Measurements from ENCODE around the gene CACNG4.
"Not testable (repeated sequence)": the region's sequence is repeated elsewhere in the genome, so short reads cannot be mapped to it uniquely, and the experiment has no call there.

CACNG4 gene

GRCh38 chr17:67018471-67019434, 54.2 kb downstream of the CACNG4 start:
- no peak for DNase-seq

DNA sequence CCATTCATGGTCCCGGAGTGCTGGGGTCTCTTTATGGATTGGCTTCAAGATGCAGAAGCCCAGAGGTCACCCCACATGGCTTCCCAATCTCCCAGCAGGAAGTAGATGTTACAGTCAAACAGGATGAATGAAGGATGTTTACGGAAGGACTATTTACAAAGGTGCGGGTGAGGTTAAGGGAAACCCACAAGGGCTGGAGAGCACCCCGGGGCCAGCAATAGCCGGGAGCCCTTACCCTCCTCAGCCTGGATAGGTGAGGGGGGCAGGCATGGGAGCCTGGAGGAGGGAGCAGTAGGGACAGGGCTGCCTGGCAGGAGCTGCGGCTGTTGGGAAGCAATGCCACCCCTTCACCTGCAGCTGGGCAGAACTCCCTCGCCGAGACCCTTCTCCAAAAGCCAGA, 55.3 kb downstream of the CACNG4 start:
- DNase-seq = no peak

DNA sequence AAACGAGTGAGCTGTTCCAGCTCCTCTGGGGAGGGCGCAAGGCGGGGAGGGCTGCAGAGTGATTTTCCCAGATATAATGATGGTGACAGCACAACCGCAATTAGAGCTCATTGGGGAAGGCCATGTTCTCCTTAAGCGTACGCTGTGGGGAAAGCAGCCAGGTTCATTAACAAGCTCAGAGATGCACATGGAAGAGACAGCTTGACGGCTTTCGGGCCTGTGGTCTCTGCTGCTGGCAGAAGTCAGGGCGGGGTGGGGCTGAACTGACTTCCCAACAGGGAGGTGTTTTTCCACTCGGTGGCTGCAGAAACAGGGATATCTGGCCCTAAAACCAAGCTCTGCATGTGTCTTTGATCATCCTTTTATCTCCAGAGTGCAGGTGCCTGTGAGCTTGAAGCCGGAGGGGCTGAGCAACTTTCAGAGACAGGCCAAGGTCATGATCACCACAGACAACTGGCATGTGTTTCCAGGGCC, 55.8 kb downstream of the CACNG4 start:
- no peak for DNase-seq

- DNase-seq = no peak
These were observed 56.7 kb downstream of the CACNG4 start for GRCh38 chr17:67021196-67021595.

- DNase-seq = no peak
These were observed 57.4 kb downstream of the CACNG4 start for GRCh38 chr17:67021743-67022450.

- no peak for DNase-seq
These were observed 57.9 kb downstream of the CACNG4 start for GRCh38 chr17:67022451-67022810.

DNA sequence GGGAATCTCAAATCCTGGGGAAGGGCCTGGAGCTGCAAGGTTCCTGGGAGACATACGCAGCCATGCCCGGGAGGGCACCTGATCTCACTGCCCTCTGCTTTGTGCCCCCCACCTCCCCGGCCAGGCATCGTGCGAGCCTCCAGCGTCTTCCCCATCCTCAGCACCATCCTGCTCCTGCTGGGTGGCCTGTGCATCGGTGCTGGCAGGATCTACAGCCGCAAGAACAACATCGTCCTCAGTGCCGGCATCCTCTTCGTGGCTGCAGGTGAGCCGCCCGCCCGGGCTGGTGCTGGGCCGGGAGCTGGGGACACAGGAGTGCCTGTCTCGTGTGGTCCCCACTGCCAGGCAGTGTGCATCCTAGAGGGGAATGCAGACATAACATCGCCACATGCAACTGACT, 60.2 kb downstream of the CACNG4 start:
- no peak for DNase-seq

DNA sequence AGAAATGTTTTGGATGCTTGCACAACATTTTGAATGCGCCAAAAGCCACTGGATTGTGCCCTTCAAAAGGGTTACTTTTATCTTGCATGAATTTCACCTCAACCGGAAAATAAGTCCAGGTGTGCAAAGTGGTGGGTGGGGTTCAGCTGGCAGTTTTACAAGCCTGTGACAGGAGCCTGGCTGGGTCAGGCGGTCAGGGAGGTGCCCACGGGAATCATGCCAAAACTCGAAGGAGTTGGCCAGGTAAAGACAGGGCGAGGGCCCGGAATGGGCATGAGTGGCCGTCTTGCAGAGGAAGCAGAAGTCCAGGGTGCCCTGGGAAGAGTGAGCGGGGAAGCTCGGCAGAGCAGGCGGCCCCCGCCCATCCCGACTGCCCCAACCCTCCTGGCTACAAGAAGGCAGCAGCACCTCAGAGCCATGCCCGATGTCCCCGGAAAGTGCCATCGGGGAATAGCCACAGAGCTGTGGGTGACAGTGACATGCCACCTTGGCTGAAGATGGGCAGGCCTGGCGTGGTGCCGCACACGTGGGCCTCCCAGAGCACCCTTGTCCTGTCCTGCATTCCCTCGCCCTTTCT, 60.8 kb downstream of the CACNG4 start:
- DNase-seq = no peak

DNA sequence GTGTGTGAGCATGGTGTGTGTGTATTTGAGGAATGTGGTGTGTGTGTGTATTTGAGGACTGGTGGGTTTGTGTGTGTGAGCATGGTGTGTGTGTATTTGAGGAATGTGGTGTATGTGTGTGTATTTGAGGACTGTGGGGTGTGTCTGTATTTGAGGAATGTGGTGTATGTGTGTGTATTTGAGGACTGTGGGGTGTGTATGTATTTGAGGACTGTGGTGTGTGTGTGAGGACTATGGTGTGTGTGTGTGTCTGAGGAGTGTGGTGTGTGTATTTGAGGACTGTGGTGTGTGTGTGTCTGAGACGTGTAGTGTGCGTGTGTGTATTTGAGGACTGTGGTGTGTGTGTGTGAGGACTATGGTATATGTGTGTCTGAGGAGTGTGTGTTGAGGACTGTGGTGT, 61.8 kb downstream of the CACNG4 start:
- DNase-seq = no peak

DNA sequence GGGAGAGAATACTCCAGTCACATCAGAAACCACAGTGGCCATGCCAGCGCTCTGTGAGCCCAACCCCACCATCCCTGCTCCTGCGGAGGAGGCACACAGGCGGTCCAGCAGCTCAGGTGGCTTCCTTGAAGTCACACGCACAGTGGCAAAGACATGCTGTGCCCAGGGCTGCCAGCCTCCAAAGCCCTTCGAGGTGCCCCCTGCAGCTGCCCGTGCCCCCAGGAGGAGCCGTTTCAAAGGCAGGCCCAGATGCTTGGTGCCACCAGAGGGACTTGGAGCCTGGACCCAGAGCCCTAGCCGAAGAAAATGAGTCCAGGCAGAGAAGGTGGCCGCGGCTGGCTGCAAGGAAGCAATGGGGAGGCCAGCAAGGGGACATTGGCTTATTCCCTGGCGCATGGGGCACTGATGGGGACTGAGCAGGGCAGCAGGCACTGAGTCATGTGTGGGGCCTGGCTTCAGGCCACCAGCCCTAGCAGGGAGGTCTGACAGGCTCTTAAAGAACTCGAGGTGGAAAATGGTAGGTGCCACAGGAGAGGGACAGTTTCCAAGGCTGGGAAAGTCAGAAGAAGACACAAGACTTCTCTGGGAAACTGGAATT, 62.6 kb downstream of the CACNG4 start:
- no peak for DNase-seq

DNA sequence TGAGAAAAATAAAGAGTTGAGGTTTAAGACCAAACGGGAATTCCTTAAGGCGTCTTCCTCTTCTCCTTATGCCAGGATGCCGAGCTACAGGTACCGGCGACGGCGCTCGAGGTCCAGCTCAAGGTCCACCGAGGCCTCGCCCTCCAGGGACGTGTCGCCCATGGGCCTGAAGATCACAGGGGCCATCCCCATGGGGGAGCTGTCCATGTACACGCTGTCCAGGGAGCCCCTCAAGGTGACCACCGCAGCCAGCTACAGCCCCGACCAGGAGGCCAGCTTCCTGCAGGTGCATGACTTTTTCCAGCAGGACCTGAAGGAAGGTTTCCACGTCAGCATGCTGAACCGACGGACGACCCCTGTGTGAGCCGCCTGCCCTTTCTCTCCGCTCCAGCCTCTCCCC, 66.1 kb downstream of the CACNG4 start:
- DNase-seq = no peak

- no peak for DNase-seq
These were observed 67.9 kb downstream of the CACNG4 start for GRCh38 chr17:67032382-67032781.

DNA sequence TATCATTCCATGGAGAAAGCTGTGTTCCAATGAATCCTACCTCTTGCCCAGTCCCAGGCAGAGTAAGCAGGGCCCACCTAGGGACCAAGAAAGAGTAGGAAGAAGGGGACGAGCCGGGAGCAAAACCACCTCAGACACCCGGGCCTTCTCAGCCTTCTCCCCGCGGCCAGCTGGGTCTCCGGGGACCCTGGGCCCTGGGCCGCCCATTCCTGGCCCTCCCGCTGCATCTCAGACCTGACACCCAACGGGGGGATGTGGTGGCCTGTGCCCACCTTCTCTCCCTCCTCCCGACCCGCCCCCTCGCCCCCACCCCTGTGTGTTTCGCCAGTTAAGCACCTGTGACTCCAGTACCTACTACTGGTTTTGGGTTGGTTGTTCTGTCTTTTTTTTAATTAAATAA, 68.5 kb downstream of the CACNG4 start:
- DNase-seq = no peak

DNA sequence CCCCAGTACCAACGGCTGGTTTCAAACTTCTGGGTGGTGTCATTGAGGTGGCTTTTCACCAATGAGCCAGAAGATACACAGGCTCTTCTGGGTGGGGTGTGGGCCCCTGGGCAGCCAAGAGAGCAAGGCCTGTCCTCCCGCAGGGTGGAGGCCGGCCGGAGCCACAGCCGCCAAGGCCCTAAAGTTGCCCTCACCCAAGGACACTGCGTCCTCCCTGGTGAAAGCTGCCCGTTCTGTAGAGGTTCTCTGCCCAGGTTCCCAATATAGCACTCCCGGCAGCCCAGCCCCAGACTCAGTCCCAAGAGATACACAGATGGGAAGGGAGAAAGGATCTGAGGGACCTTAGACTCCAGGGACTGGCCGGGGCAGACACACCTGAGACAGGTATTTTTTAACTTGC, 69.1 kb downstream of the CACNG4 start:
- no peak for DNase-seq

DNA sequence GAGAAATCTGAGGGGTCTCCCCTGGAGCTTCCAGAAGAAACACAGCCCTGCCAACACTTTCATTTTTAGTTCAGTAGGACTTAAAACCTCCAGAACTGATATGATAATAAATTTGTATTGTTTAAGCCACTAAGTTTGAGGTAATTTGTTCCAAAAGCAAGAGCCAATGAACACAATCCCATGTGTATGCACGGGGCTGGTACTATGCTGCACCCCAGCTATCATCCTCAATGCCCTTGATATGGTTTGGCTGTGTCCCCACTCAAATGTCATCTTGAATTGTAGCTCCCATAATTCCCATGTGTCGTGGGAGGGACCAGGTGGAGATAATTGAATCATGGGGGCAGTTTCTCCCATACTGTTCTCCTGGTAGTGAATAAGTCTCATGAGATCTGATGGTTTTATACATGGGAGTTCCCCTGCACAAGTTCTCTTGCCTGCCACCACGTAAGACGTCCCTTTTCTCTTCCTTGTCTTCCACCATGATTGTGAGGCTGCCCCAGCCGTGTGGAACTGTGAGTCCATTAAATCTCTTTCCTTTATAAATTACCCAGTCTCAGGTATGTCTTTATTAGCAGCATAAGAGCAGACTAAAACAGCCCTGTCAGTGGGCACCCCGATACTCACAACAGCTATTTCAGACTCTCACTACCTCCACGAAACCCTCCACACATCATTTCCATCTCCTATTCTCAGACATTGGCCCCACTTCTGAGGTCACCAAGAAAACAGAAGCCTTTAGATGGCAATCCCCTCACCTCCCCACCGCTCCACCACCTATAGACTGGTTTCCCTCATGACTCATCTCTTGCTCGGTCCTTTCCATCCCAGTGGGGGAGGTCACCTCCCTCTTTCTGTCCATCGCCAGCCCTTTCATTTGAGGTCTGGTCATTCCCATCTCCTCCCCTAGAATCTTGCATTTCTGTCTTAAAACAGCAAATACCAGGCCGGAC, 70.9 kb downstream of the CACNG4 start:
- no peak for DNase-seq

DNA sequence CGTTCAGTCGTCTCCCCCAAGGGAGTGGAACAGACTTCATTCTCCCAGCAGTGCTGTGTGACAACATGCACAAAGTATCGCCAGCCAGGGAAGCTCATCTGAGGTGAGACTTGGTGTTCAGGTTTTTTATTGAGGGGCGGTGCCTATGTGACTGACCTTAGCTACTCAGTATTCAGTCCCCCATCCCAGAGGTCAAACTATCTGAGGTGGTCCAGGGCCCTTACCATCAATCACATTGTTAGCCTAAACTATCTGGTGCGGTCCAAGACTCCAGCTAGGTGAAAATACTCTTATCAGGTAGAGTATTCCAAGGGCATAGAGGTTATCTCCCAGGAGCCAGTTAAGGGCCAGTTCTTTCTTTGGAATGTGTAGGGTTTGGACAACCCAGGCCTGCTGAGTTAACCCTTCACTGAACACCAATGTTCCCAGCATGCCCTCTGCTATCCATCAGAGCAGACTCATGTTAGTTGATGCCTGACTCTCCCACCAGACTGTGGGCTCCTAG, 74.4 kb downstream of the CACNG4 start:
- no peak for DNase-seq

GRCh38 chr17:67040652-67041051, 76.1 kb downstream of the CACNG4 start:
- DNase-seq = no peak

- not testable (repeated sequence) for DNase-seq
These were observed 76.6 kb downstream of the CACNG4 start for GRCh38 chr17:67041119-67041518.

DNA sequence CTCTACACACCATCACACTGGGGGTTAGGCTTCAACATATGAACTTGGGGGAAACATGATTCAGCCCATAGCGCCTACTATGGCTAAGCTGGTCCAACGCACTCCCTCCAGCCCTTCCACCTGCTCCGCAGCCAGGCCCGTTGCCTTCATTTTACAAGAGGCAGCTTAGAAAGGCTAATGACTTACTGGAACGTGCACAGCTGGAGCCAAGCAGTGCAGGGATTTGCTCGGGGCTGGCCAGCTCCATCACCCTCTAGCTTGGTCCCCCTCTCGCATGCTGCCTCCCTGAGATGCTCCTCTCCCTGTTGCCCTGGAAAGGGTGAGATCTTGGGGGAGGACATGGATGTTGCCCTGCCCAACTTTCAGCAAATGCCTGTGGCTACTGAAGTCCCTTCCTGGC, 77.0 kb downstream of the CACNG4 start:
- no peak for DNase-seq

DNA sequence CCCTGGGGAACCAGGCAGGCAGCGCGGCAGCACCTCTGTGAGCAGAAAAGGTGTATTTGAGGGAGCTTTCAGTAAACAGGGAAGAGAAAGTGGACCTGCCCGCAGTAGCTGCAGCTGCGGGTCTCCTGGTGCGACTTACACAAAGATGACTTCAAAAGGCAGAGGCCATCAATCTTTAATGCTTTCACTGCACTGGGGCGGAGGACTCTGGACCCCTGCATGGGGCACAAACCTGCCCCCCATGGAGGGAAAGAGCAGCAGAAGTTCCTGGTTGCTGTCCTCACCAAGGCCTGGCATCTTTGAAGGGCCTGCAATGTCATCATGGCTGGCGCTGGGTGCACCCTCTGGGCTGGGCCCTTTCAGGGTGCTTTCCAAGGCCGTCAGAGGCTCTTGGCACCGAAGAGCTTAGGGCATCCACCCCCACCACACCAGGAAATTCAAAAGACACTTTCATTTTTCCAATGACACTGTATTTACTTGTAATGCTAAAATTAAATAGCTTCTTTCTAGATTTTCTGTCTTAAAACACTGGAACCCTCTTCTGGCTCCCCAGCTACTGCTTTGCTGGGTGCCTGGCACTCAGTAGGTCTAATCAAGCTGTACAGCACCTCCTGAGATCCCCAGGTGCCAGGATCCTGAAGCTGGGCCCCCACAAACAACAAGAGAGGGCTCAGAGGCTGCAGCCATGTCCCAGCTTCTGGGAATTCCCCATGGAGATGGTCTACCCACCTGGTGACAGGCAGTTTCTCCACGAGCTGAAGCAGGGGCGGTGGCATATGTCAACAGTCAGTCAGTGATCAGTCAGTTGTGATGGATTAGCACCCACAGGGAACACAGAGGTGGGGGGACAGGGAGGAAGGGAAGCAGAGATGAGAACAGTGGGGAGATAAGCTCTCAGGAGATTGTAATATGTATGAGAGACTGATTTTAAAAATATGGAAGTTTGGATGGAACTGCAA, 77.7 kb downstream of the CACNG4 start:
- DNase-seq = no peak

DNA sequence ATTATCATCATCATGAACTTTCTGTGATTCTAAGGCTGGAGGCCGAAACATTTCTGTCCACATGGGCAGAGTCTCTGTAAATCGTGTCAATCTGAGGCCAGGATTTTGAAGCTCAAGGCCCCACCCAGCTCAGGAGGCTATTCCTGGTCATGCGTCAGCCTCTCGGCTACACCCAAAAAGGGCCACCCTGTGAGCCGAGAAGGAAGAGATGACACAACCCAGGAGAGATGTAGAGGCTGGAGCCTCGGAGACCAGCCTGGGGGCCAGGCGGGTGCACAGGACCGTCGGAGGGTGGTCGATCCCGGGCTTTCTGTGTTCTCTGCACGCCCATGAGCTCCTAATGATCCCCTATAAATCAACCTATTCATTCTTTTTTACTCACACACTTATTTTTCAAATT, 78.8 kb downstream of the CACNG4 start:
- no peak for DNase-seq
